ENCODE measurements around the gene PRDM16.

PRDM16 gene

GRCh38 chr1:3244025-3244926 is 175.3 kb downstream of the PRDM16 start:
- DNase-seq (ENCODE audit: low read depth): no peak

DNA sequence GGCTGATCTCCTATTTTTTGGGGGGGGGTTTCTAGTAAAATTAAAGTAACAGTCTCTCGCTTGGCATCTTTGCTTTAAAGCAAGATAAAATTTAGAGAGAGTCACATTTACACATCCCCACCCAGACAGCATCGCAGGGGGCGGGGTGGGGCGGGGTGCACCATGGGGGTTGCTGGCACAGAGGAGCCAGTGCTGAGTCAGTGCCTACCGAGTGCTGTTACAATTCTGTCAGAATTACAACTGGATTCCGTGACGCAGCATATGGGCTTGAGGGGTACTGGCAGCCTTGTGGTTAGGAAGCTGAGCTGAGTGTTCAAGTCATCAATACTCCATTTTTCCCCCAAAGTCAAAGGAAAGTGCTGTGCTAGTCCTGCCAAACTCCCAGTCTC is 175.9 kb downstream of the PRDM16 start:
- DNase-seq (ENCODE audit: low read depth): no peak

DNA sequence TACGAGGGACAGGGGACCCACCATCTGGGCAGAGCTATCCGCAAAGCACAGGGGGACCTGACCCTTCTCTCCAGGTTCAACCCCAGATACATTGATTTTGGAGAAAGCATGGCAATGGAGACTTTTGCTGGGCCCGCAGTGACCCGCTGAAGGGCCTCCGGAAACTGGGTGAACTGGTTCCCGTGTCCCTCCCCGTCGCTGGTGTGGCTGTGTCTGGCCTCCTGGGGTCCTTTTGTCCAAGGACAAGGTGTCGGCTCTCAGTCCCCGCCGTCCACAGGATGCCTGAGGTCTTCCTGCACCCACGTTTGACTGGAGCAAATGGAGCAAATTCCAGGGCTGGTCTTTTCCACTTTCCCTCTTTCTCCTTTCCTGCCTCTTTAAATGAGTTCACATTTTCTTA is 176.3 kb downstream of the PRDM16 start:
- DNase-seq (ENCODE audit: low read depth): no peak

DNA sequence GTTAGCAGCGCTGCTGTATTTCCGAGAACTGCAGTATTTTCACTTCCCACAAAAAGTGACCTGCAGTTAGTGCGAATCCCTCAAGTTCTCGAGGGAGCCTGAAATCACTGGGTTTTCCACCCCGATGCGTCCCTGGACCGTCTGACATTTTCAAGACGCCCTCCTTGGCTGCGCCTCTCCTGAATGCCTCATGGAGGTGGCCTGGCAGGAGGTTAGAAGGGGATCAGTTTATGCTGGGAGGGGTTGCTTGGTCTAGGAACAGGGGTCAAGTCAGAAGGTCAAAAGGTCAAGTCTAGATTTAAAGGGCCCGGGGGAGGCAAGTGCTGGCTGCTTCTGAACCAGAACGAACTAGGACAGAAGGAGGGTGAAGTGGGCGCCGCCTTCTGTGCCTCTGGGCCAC is 176.8 kb downstream of the PRDM16 start:
- no peak for DNase-seq (ENCODE audit: low read depth)

DNA sequence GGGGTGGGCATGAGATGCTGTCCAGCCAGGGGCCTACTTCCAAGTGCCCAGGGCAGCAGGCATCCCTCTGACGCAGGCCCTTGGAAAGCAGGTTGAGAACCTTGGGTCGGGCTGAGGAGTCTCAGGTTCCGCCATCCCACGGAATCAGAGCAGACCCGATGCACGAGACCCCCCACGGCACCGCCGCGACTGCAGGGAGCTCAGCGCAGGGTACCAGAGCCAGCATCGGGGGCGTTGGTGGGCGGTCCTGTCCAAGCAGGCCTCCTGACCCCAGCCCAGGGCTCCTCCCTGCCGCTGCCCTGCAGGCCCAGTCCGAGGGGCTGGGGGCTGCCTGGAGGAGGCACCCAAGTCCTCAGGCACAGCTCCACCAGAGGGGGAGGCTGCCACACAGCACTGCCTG is 177.2 kb downstream of the PRDM16 start:
- no peak for DNase-seq (ENCODE audit: low read depth)

DNA sequence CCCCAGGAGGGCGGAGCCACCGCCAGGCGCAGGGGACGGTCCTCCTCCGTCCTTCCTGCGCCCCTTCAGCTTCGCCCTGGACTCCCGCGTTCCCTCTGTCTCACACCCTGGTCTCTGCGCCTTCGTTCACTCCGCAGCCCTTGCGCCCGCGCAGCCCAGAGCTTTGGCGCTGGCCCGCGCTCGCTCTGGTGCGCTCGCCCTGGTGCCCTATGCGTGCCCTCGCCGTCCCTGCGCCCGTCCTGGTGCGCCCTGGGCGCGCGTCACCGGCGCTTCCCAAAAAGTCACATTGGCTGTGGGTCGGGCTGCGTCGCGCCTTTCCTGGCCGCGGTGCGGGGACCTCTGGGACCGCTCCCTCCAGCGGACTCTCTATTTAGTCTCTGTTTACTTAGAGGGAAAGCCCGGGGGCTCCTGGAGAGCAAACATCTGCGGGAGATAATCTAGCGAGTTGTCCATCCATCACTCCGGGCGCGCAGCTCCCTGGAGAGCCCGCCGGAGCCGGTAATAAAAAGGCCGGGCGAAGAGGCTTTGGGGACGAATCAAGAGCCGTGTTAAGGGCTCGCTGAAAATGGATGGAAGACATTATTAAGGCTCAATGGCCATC is 178.6 kb downstream of the PRDM16 start:
- DNase-seq (ENCODE audit: low read depth): no peak

DNA sequence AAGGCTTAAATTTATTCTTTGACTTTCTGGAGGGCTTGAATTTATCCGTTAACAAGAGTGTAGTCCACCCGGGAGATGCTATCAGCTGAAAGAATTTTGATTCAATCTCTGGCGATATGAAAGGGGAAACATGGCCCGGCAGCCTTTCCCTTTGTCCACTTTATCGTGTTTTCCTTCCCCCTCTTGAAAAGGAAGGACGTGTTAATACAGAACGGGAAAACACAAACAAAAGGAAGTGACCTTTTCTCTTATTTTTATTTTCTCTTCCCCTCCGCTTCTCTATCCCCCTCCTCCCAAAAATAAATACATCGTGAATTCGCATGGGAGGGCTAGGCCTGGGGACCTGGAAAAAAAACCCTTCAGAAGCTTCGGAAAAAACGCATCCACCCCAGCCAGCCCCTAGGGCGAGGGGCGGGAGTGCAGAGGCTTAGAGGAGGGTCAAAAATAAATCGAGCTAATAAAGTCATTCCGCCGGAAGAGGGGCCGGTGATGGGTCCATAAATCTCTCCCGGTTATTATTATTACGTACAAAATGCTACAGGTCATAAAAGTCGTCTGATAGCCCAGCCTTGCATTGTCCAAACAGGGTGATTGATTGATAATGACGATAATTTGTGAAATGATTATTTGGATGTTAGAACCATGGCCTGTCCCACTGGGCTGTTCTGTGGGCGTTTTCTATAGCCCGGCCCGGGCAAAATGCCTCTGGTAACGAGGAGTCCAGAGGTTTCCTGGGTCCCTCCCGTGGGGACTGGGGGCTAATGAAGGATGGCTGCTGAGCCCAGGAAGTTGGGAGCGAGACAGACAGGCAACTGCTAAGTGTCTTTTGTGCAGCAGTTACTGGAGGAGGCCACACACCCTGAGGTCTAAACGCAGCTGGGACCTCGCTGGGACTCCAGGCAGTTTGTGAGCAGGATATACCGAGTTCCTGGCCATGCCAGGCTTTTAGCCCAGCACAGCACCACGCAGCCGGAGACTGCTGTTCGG is 179.4 kb downstream of the PRDM16 start:
- DNase-seq (ENCODE audit: low read depth): no peak

GRCh38 chr1:3249231-3249630 is 180.2 kb downstream of the PRDM16 start:
- no peak for DNase-seq (ENCODE audit: low read depth)

DNA sequence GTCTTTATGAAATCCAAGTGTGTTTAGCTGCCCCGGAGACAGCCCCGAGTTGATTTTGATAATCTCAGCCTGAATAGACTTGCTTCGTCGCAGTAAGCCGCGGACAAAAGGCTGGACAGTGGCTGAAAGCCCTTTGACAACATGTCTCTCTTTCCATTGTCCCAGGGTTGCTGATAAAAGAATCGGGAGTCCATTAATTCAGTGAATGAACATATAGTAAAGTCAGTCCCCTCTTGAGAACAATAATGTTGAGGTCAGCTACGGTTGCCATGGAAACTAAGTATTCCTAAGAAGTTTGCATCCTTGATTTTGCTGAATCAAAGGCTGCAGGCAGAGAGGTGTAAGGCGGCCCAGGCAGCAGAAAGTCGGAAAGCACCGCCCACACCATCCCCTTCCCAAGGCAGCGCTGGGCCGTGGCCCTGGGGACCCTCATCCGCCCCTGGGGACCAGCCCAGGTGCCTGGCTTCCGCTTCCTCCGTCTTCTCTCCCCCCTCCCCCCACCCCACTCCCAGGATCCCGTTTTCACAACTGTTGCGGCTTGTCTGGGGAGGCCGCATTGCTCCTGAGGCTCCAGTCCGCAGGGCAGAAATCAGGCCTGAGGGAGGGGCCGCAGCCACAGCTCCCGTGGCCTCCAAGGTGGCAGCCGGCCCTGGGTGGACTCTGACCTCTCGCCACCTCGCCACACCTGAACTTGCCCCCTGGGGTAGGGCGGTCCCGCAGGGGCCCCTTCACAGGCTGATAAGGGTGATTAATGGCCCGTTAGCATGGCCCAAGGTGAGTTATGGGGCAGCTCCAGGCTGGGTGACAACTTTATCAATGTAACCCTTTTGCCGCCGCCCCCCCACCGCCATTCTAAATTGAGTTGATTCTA is 180.9 kb downstream of the PRDM16 start:
- no peak for DNase-seq (ENCODE audit: low read depth)

GRCh38 chr1:3250624-3251023 is 181.6 kb downstream of the PRDM16 start:
- no peak for DNase-seq (ENCODE audit: low read depth)

DNA sequence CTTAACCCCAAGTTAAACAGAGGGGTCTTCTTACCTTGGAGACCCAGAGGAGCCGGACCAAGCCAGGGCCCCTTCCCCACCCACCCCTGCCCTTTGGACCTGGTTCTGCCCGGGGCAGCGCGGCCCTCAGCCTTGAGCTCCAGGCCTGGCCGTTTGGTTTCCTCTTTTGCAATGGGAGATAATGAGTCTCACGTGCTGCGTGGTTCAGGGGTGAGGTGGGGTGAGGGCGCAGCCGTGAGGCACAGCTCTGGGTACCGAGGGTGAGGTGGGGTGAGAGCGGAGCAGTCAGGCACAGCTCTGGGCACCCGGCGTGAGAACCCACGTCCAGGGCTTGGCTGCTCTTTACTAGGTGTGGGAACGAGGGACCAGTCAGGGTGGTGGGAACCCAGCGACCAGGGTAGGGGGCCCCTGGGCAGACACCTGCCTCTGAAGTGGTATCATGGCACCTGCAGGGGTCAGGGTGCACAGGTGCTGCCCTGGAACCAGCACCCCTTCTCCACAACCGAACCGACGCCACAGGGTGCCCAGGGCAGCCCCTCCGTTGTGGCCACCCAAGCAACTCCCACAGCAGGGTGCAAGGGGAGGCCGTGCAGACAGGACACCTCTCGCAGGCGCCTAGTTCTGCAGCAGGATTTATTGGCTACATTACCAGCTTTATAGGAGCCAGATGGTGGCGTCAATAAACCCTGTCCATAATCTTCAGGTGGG is 182.2 kb downstream of the PRDM16 start:
- DNase-seq (ENCODE audit: low read depth): no peak

DNA sequence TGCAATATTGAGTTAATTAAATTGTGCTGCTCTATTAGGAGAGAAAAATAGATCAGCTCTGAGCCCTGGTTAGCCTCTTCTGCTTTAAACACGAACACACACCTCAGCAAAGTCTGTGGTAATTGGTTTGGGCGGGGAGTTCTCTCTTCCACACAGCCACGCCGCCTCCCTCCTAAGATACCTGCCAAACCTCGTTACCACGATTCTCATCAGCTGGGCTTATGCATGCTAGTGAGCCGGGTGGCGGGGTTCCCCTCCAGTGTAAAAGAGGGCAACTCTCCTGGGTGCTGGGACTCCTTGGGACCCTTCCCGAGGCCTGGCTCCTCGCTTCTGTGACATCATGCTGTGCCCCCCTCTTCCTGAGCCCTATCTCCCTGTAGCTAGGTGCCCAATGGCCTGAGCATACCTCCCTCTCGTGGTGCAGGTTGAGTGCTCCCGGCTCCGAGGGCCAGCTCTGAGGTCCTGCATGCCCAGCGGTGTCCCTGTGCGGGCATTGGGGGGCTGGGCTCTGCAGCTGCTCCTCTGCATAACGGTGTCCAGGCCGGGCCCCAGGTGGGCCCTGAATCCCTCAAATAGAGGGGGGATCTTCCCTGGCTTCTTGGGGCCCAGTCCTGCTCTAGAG is 182.9 kb downstream of the PRDM16 start:
- no peak for DNase-seq (ENCODE audit: low read depth)

GRCh38 chr1:3255680-3256079 is 186.7 kb downstream of the PRDM16 start:
- DNase-seq (ENCODE audit: low read depth): no peak

DNA sequence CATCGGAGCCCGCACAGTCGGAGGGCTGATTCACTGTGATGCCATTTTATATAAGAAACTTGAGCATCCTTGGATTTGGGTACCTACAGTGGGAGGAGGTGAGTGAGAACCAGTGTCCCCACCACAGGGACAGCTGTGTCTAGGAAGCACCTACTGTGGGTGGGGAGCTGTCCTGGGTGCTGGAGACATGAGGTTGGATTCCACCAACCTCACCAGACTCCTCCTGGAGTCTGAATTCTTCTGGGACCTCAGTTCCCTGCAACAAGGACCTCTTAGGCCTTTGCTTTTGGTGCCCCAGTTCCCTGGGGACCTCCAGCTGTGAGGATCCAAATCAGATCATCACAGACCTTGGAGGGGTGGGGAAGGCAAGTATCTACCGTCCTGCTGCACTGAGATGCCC is 188.8 kb downstream of the PRDM16 start:
- DNase-seq (ENCODE audit: low read depth): no peak

DNA sequence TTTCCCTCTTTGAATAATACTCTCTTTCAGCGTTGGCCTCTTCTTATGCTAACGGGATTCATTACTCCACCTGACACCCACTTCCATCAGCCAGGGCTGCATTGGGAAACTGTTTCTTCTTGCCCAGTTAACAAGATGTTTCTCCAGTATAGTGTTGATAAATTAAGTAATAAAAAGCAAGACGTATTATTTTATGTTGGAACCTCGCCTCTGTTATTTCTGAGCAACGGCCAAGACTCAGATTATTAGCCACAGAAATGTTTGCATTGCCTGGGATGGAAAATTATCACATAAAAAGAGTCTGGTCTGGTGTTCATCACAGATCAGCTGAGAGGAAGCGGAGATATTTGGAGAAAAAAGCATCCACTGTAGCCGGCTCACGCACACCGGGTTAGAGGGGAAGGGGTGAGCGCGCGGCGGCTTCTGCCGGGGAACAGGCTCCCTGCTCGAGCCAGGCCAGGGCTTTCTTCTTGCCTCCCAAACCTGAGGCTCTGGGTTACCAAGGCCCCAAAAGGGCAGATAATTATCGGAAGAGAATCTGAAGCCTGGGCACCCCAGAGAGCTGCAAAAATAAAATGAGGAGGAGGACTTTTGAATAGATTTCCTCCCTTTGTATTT is 189.5 kb downstream of the PRDM16 start:
- no peak for DNase-seq (ENCODE audit: low read depth)

DNA sequence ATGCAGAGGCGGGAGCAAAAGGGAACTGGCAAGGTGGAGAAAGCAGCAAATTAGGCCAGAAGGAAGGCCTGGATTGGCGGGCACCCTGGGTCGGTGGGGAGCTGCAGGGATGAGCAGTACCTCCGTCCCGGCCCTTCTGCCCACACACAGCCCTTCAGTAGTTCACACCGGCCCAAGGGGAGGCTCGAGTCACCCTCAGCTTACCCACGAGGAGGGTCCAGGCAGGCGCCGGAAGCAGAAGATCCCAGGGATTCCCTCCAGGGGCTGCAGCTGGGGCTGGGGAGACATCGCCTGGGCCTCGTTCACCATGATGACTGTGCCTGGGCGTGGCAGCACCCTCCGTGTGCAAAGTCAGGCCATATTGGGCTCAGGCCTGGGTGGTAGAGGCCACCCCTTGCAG is 190.0 kb downstream of the PRDM16 start:
- DNase-seq (ENCODE audit: low read depth): no peak

DNA sequence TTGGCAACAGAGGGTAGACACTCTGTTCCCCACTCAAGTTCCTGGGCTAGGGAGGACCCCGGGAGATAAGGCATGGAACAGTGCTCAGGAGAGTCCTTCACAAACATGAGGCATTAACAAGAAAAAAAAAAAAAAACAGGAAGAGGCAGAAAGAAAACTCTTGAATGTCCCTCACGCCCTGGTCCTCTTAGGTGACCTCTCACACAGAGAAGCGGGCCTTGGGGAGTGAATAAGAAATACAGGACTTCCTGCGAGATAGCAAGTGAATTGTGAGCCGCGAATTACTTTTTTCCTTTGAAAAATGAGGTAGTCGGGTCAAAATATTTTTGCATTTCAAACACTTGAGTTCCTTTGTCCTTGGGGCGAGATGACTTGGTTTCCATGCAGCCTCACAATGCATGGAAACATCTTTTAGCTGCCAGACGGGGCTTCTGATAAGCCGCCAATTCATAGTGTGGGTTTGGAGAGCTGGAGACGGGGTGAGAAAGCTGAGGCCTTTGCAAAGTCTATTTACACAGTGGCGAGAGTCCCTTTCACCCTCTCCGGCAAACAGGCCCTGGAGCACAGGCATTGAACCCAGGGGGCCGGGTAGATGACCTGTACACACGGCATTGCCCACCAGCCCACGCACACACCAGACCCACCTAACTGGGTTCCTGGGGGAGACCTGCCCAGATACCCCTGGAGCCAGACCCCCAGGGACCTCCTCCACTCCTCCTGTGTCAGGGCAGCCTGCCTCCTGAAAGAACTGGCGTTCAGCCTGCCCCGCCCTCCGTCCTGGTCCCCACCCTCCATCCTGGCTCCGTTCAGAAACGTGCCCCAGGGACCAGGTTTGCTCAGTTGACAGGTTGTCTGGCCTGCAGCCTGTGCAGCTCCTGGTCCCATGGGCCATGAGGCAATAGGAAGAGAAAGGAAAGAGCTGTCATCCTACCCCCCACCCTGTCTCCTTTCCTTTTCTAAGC is 192.3 kb downstream of the PRDM16 start:
- DNase-seq (ENCODE audit: low read depth): no peak

DNA sequence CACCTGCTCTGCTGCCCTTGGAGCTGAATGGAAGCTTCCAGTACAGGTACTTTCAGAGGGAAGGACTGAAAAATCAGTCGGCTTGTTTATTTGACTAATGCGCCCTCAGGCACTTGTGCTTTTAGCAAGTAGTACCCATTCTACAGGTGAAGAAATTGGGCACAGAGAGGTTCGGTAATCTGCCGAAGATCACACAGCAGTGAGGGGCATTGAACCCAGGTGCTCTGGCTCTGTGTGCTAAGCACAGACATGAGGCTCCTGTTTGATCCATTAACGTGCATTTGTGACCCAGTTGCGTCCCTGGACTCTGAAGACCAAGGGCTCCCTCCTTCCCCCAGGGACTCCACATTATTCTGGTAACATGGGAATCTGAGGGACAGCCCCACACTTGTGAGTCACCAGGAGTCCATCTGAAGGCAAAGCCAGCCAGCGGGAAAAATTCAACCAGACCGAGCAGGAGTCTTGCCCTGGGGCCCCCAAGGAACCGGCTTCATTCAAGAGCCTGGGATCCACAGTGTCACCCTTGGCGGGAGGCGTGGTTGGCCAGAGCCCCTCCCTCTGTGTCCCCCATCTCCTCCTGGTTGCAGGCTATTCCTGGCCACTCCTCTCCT is 193.1 kb downstream of the PRDM16 start:
- no peak for DNase-seq (ENCODE audit: low read depth)
